Stromal cell of bone marrow (primary cell): ENCODE results near the gene ZFP36.
"Not testable (repeated sequence)": the region's sequence is repeated elsewhere in the genome, so short reads cannot be mapped to it uniquely, and the experiment has no call there.

Experiments
- DNase-seq: peaks from one replicate; pipeline ENCODE4 v3.0.0-alpha.2; 2012; ENCODE audit warnings: low read depth

The ZFP36 gene

DNA sequence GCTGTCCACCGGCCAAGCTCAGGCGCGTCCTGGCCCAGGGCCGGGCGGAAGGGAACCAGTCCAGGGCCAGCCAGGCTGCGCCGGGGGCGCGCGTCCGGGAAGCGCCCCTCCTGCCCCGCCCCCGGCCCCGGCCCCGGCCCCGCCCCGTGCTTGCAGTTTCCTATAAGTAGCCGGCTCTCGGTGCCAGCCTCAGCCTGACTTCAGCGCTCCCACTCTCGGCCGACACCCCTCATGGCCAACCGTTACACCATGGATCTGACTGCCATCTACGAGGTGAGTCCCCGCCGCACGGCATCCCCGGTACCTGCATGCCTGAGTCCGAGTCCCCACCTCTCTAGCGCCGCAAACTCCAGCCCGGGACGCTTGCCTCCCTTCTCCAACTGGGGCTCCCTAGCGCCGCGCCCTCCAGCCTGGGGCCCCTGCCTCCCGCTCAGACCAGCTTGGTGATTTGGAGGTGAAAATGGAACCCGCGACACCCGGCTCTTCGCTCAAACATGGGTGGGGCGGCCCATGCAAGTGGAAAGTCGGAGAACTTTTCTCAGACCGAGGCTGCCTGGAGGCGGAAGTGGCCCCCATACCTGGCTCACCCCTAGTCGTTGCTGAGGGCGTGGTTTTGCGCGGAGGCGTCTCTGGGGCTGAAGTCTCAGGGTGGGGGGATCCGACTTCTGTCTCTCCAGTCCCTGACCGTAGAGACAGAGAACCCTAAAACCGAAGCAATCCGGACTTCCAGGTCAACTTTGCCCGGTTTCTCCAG lies at the start of gene ZFP36:
ZFP36 (plus strand) TSS at position 192 of the 754 bp plus-strand sequence; CDS start at position 250, 58 bp downstream.
- peak; percentile 80 for DNase-seq

GRCh38 chr19:39359026-39359425 lies 47.6 kb upstream of the ZFP36 start:
- no peak for DNase-seq

- no peak for DNase-seq
Measured at GRCh38 chr19:39360599-39360998, 46.0 kb upstream of the ZFP36 start.

- DNase-seq: peak; percentile 72
Measured at GRCh38 chr19:39362682-39363657, 43.7 kb upstream of the ZFP36 start.

- peak; percentile 62 for DNase-seq
Measured at GRCh38 chr19:39363901-39364457, 42.7 kb upstream of the ZFP36 start.

DNA sequence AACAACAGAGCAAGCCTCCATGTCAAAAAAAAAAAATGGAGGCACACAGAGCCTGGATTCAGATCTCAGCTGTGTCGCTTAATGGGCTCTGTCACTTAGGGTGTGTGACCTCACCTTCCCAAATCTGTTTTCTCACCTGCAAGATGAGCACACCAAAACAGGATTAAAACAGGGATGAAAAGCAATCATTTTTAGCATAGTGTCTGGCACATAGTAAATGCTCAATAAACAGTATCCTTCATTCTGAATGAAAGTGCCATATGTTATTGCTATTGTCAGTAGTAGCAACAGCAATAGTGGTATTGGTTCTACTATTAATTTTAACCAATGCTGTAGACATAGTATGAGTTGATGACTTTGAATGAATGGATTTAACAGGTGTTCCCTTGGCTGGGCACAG lies 41.1 kb upstream of the ZFP36 start:
- no peak for DNase-seq

GRCh38 chr19:39369200-39369599 lies 37.4 kb upstream of the ZFP36 start:
- DNase-seq: no peak

- DNase-seq: no peak
Measured at GRCh38 chr19:39370735-39371134, 35.9 kb upstream of the ZFP36 start.

GRCh38 chr19:39372047-39372802 lies 34.4 kb upstream of the ZFP36 start:
- DNase-seq: peak; percentile 96

- no peak for DNase-seq
Measured at GRCh38 chr19:39372941-39373340, 33.7 kb upstream of the ZFP36 start.

- no peak for DNase-seq
Measured at GRCh38 chr19:39375929-39376328, 30.7 kb upstream of the ZFP36 start.

DNA sequence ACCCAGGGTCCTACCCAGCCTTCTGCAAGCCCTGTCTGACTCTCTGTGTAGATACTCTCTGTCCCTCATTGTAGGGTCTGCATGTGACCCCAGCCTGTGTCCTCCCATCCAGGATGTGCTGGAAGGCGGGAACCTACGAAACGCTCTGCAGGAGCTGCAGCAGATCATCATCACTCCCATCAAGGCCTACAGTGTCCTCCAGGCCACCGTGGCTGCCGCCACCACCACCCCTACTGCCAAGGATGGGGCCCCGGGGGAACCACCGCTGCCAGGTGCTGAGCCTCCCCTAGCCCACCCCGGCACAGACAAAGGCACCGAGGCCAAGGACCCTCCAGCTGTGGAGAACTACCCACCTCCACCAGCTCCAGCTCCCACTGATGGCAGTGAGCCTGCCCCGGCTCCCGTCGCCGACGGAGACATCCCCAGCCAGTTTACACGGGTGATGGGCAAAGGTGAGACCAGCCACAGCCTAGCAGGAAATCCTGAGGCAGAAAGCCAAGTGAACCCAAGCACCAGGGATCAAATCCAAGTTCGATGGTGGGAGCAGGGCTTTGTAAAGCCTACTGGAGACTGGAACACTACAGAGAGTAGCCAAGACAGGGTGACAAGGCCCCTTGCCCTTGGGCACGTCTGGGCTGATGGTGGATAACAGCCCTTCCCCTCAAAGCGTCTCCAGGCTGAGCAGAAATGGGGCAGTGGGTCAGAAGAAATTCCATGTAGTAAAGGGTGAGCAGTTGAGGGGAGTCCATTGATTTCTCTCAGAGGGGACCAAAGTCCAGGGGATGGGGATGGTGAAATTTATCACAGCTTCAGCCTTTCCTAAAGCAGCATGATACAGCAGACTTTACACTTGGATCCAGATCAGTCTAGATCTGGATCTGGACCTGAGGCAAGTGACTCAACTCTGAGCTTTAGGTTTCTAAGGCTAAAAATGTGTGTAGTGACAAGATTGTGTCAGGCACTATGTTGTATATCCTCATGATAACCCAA lies 29.0 kb upstream of the ZFP36 start:
- no peak for DNase-seq

GRCh38 chr19:39379366-39379765 lies 27.3 kb upstream of the ZFP36 start:
- not testable (repeated sequence) for DNase-seq

- no peak for DNase-seq
Measured at GRCh38 chr19:39379865-39380396, 26.7 kb upstream of the ZFP36 start.

DNA sequence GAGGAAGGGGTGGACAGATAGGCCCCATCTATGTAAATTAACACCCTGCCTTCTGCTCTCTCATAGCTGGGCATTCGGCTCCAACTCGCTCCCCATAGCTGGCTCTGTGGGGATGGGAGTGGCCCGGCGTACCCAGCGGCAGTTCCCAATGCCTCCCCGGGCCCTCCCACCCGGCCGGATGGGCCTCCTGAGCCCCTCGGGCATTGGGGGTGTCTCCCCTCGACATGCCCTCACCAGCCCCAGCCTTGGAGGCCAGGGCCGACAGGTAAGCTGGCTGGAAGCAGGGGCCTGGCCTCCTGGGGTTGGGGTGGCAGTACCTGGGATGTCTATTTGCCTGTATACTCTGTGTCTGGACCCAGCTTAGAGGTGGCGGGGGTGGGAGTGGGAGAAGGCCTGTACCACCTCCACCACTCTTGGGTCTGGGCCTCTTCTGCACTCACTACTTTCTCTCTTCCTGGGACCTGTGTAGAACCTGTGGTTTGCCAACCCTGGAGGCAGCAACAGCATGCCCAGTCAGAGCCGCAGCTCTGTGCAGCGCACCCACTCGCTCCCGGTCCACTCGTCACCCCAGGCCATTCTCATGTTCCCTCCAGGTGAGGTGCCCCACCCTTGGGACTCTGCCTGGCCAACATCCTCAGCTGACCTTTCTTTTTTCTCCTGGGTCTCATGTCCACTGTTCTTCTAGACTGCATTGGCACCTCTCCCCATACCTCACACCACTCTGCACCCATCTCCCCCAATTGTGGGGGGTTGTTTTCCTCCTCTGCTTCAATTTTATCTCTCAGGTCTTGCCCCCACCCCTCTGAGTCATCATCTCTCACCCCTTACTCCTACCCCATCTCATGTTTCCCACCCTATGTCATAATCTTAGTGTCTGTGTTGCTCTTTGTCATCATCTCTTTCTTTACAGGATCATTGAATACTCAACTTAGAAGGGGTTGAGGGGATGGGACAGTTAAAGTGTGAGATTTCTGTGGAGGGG lies 25.8 kb upstream of the ZFP36 start:
- no peak for DNase-seq

DNA sequence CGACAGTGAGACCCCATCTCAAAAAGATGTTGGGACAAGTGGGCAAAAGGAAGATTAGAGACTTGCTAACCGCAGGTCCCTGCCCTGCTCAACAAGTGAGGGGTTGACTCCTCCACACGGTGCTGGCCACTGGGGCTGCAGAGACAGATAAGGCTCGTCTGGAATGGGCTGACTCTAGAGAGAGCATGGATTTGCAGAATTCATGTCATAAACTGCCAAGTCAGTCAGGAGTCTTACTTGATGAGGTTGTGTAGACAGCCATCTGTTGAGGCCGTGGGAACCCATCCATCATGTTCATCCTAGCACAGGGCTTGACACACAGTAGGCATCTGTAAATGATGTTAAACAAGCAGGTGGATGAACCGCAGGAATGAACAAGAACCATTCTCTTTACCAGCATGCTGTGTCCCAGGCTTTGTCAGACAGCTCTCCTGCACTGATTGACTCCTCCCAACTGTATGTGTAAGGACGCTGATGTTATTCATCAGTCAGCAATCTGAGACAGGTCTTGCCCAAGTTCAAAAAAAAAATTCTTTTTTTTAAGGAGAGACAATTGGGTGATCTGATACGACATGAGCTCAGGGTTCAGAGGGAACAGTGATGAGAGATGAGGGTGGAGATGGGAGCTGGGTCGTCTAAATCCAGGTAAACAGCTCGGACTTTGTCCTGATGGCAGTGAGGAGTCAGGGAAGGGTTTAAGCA lies 24.6 kb upstream of the ZFP36 start:
- no peak for DNase-seq

- DNase-seq: no peak
Measured at GRCh38 chr19:39382991-39383828, 23.4 kb upstream of the ZFP36 start.
